K562 (cell line): ENCODE results near the gene TTC28. TPM values are rescaled to one million over a fixed set of nuclear protein-coding genes. Genes with fewer than 3 reads are reported as not detected.

Experiments used
- ATAC-seq: fragments of 200-7000 bp; cut with Tn5 transposase; 3 replicates; pipeline ENCODE4 v1.9.1; 2020; ENCODE audit warnings: moderate library complexity
- BruUV-seq: library from RNA; stranded (reverse); fragments of 400-500 nt; replicated peaks from 2 replicates; lab custom pipeline; 2021; lab: Mats Ljungman, UMichigan
- CTCF ChIA-PET: fragments of 300-600 bp; formaldehyde crosslinking; extraction: SDS; loops from one replicate; lab custom pipeline; 2021; ENCODE audit warnings: low intra/inter-chr PET ratio; lab: Yijun Ruan, JAX
- POLR2A ChIA-PET: fragments of 300-600, 350-650 bp; sonication (Branson Sonifier 250); formaldehyde crosslinking; extraction: SDS; loops from one replicate; lab custom pipeline; 2021; ENCODE audit warnings: antibody characterized with exemption, inconsistent platforms; lab: Yijun Ruan, JAX
- DNase-seq, 4 experiments: peaks; one replicate each; pipeline versions ENCODE4 v3.0.0 to v3.0.0-alpha.2; 2011 to 2018; ENCODE audit warnings: low spot score in 3 of 4, mixed read lengths in 3 of 4; ENCODE audit errors: extremely low read depth in 1 of 4
- FAIRE-seq: peaks from 2 replicates; lab custom pipeline; 2011; peaks lifted over from hg19 to GRCh38; lab: Jason Lieb, UNC
- H2AFZ ChIP-seq: 2 replicates; pipeline ENCODE4 v1.6.0; 2011; ENCODE audit warnings: low read depth, low read length, control low read depth, inconsistent platforms
- H3K27ac ChIP-seq: fragments of 200-600 bp; 3 replicates; pipeline ENCODE4 v1.8.0; 2011; ENCODE audit warnings: low read depth, mild to moderate bottlenecking, control low read depth, inconsistent platforms, low read length, moderate library complexity, mixed read lengths; ENCODE audit errors: extremely low read depth
- H3K27me3 ChIP-seq, 2 experiments: fragments of 300-600 bp in 1 of 2; 2 replicates in 1 of 2; 3 replicates in 1 of 2; pipeline versions ENCODE4 v1.6.0 to v1.8.0; 2011; ENCODE audit warnings: inconsistent platforms in 2 of 2, low read length in 2 of 2, mild to moderate bottlenecking in 1 of 2, mixed read lengths in 1 of 2, moderate library complexity in 1 of 2; ENCODE audit not compliant: control insufficient read depth in 2 of 2, insufficient read depth in 2 of 2
- H3K36me3 ChIP-seq: fragments of 300-600 bp; 3 replicates; pipeline ENCODE4 v1.8.0; 2011; ENCODE audit warnings: mild to moderate bottlenecking, low read length, inconsistent platforms; ENCODE audit not compliant: control insufficient read depth, insufficient read depth
- H3K4me1 ChIP-seq, 2 experiments: fragments of 200-600 bp in 1 of 2; replicated peaks in 1 of 2; 2 replicates in 1 of 2; 3 replicates in 1 of 2; pipeline versions ENCODE4 v1.5.1 to v1.8.0; 2011; ENCODE audit warnings: inconsistent platforms in 2 of 2, low read length in 2 of 2, mild to moderate bottlenecking in 1 of 2, mixed read lengths in 1 of 2, moderate library complexity in 1 of 2; ENCODE audit not compliant: control insufficient read depth in 2 of 2, insufficient read depth in 2 of 2
- H3K4me2 ChIP-seq: 2 replicates; pipeline ENCODE4 v1.6.1; 2011; ENCODE audit warnings: low read length, control low read depth, inconsistent platforms, mixed read lengths; ENCODE audit not compliant: insufficient read depth
- H3K4me3 ChIP-seq: fragments of 200-600 bp; sonication (generic), shearing (Covaris generic); 2 replicates; pipeline ENCODE4 v1.5.1; 2016; ENCODE audit warnings: control low read depth, inconsistent platforms
- H3K79me2 ChIP-seq: fragments of 200-600 bp; 3 replicates; pipeline ENCODE4 v1.8.0; 2011; ENCODE audit warnings: low read length, inconsistent platforms; ENCODE audit not compliant: control insufficient read depth, insufficient read depth
- H3K9ac ChIP-seq, 2 experiments: 2 replicates each; pipeline versions ENCODE4 v1.6.0 to v1.6.1; 2011; ENCODE audit warnings: low read depth in 2 of 2, low read length in 2 of 2, control low read depth in 1 of 2, inconsistent platforms in 1 of 2, mild to moderate bottlenecking in 1 of 2, mixed read lengths in 1 of 2; ENCODE audit not compliant: insufficient read depth in 1 of 2
- H3K9me1 ChIP-seq: one replicate; pipeline ENCODE4 v1.6.0; 2011; ENCODE audit warnings: inconsistent platforms, mild to moderate bottlenecking, low read length, moderate library complexity; ENCODE audit not compliant: control insufficient read depth, insufficient read depth
- H3K9me3 ChIP-seq: replicated peaks from 2 replicates; pipeline ENCODE4 v1.5.1; 2011; ENCODE audit warnings: low read depth, low read length, inconsistent platforms; ENCODE audit not compliant: control insufficient read depth, insufficient read depth
- H4K20me1 ChIP-seq: replicated peaks from 2 replicates; pipeline ENCODE4 v1.6.1; 2011; ENCODE audit warnings: low read length, inconsistent platforms, mixed read lengths; ENCODE audit not compliant: control insufficient read depth, insufficient read depth
- PRDM10 ChIP-seq: fragments of 450-650 bp; IDR thresholded peaks from 2 replicates; pipeline ENCODE4 v1.6.1; 2018; ENCODE audit not compliant: partially characterized antibody
- ZNF277 ChIP-seq: fragments of 250-450 bp; sonication (Bioruptor Pico); IDR thresholded peaks from 2 replicates; pipeline ENCODE4 v1.8.0; 2022; ENCODE audit warnings: inconsistent platforms, mild to moderate bottlenecking, moderate library complexity, borderline replicate concordance
- WGBS: fragments of 100-300 bp; shearing (Covaris generic); methylation state at CpG from one replicate; pipeline ENCODE4 v1.1.6; 2016; ENCODE audit warnings: low coverage, mixed read lengths; ENCODE audit not compliant: insufficient coverage; ENCODE audit errors: missing lambda C conversion rate; 5-methylcytosine and 5-hydroxymethylcytosine counted together
- in situ Hi-C: fragments of 300-500 bp; cut with MboI; formaldehyde crosslinking; loops from 4 replicates; pipeline ENCODE4 v1.15.0; 2018; ENCODE audit warnings: inconsistent platforms, mixed read lengths
- intact Hi-C: fragments of 100-400 bp; cut with micrococcal nuclease; formaldehyde crosslinking; loops from 2 replicates; pipeline ENCODE4 v1.14.2; 2022
- polyA plus RNA-seq, 8 experiments: library from polyadenylated mRNA; depleted of rRNA in 4 of 8; stranded (reverse) in 5 of 8; unstranded in 3 of 8; fragments of >200 nt; fragmentation: Nextera tagmentation in 2 of 8; fragmentation: Illumina TruSeq in 1 of 8; extraction: Ambion mirVana in 2 of 8; extraction: Trizol in 1 of 8; gene quantifications; 2 replicates each; pipeline versions ENCODE4 v1.2.1 to v1.2.3, GENCODE V29; 2011 to 2014; ENCODE audit warnings: inconsistent platforms in 1 of 8, missing spikeins in 1 of 8
- total RNA-seq, 7 experiments: library from RNA; depleted of rRNA in 6 of 7; stranded (reverse); fragments of >200 nt in 6 of 7; fragmentation: Illumina TruSeq in 2 of 7; extraction: Trizol in 2 of 7; gene quantifications; 2 replicates each; pipeline versions ENCODE4 v1.2.1 to v1.2.3, GENCODE V29; 2011 to 2021; ENCODE audit warnings: low replicate concordance in 1 of 7

Gene TTC28
- total and polyA plus RNA-seq, 9 of the 15 experiments (the other 6 are each of a cell fraction or from before 2014, with no cell fraction given): 0.22 to 10.7 (median 3.1) TPM

GRCh38 chr22:28474330-28474729 lies 205.3 kb downstream of the TTC28 start:
- Histone ChIP-seq H4K20me1 (no peaks in the 10 kb centered on the region), H3K9me3 (no peaks in the 10 kb centered on the region), H3K4me1 (no peaks in the 10 kb centered on the region), H3K9ac (no peak overlapping the region), H3K27ac (no peak overlapping the region), H3K79me2 (no peaks in the 10 kb centered on the region; the same call in 2 of the 3 replicates), H3K4me3 (no peak overlapping the region), H3K36me3 (no peaks in the 10 kb centered on the region), H3K9me1 (no peaks in the 10 kb centered on the region), H2AFZ (no peak overlapping the region), H3K4me2 (no peak overlapping the region), H3K27me3 (no peaks in the 10 kb centered on the region)
- in situ Hi-C loops: no loop called here
- 90% methylated on average over 1 of the region's 1 CpG for WGBS
- intact Hi-C loops: no loop called here
- TF ChIP-seq ZNF277 (CRISPR knock-in tag): no peak
- TF ChIP-seq PRDM10: peak; percentile 79
- ATAC-seq: no peak
- DNase-seq: no peak
- no peak for FAIRE-seq
- no TSS peak for BruUV-seq
- CTCF ChIA-PET: no interaction called here
- POLR2A ChIA-PET: interaction anchor here (0.6 to 0.7 kb wide), 2 partner anchors 19 to 658 kb away, joined by 3 read pairs; no protein-coding TSS in a partner anchor
